Measurements from ENCODE around the gene DAB2IP. TPM values are rescaled to one million over a fixed set of nuclear protein-coding genes. Genes with fewer than 3 reads are reported as not detected.
"Not testable (repeated sequence)": the region's sequence is repeated elsewhere in the genome, so short reads cannot be mapped to it uniquely, and the experiment has no call there.

DAB2IP gene
- polyA plus RNA-seq, 1 experiment = 20.4 TPM

GRCh38 chr9:121738411-121738810 is 87.0 kb downstream of the DAB2IP start:
- DNase-seq (ENCODE audit: low read depth, low spot score) = no peak
- no peaks in the 10 kb centered on the region for H3K9me3 ChIP-seq (ENCODE audit: control insufficient read depth, insufficient read depth, low read length)
- ChIA-PET CTCF (interaction anchor here (2.4 kb wide), 1 partner anchor 192 kb away, joined by 9 read pairs; no protein-coding TSS in a partner anchor), POLR2A (no interaction called here)
- H3K27me3 ChIP-seq (ENCODE audit: control insufficient read depth, insufficient read depth, low read length) = no peaks in the 10 kb centered on the region
- H3K4me3 ChIP-seq (ENCODE audit: low read depth, low read length) = no peak overlapping the region
- peak overlapping the region; percentile 21 for H3K27ac ChIP-seq (ENCODE audit: low read depth, low read length)
- no peak for TF ChIP-seq CTCF (IDR thresholded peaks at IDR 0.05; ENCODE audit: low read depth, low read length)

DNA sequence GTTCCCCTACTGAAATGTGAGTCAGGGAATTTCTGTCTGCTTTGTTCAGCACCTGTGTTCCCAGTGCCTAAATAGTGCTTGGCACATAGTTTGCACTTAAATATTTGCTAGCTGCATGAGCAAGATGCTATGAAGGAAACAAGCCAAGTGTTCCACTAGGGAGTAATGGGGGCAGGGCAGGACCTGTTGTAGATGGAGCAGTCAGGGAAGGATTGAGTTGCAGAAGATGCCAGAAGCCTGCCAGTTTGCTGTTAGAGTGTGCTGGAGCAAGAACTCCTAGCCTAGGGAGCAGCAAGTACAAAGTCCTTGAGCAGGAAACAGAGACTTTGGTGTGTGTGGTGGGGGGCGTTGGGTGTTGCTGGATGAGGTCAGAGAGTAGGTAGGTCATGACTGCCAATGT is 87.5 kb downstream of the DAB2IP start:
- Histone ChIP-seq H3K9me3 (ENCODE audit: control insufficient read depth, insufficient read depth, low read length) (no peaks in the 10 kb centered on the region), H3K27me3 (ENCODE audit: control insufficient read depth, insufficient read depth, low read length) (no peaks in the 10 kb centered on the region), H3K4me3 (ENCODE audit: low read depth, low read length) (no peak overlapping the region), H3K27ac (ENCODE audit: low read depth, low read length) (no peak overlapping the region)
- CTCF ChIA-PET = interaction anchor here (2.4 kb wide), 1 partner anchor 193 kb away, joined by 9 read pairs; no protein-coding TSS in a partner anchor
- POLR2A ChIA-PET = no interaction called here
- TF ChIP-seq CTCF (IDR thresholded peaks at IDR 0.05; ENCODE audit: low read depth, low read length) = no peak
- DNase-seq (ENCODE audit: low read depth, low spot score) = peak; percentile 21

- POLR2A ChIA-PET = no interaction called here
- H3K4me3 ChIP-seq (ENCODE audit: low read depth, low read length) = no peak overlapping the region
- CTCF ChIA-PET = no interaction called here
These were observed 88.5 kb downstream of the DAB2IP start for GRCh38 chr9:121739971-121740370.

DNA sequence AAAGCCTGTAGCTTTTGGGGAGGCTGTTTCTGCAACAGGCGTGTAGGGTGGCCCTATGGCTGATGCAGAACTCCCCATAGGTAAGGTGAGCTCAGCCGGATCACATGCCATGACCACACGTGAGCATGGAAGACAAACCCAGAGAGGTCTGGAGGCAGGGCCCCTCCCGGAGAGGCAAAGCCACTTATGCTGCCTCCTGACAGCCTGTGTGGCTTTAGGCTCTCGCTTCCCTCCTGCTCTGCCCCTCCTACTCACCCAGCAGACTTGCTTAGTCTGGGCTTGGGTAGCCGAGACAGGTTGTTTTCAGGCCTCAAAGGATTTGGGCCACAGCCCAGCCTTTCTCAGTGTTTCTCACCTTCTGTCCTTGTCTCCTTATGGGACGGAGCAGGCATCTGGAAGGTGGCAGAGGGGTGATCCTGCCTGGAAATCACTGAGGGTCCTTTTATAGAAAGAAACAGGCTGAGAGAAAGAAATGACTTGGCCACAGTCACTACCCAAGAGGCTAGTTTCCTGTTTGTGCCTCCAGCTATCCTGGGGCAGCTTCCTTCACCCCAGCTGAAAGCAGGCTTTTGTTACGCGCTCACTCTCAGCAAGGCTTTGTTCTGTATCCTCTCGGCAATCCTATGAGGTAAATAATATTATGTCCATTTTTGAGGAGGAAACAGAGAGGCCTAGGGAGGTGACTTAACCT is 89.9 kb downstream of the DAB2IP start:
- ChIA-PET POLR2A (no interaction called here), CTCF (interaction anchor here (0.8 kb wide), 1 partner anchor 20 kb away, joined by 3 read pairs; no protein-coding TSS in a partner anchor)
- Histone ChIP-seq H3K4me3 (ENCODE audit: low read depth, low read length) (no peak overlapping the region), H3K27ac (ENCODE audit: low read depth, low read length) (no peak overlapping the region), H3K9me3 (ENCODE audit: control insufficient read depth, insufficient read depth, low read length) (no peaks in the 10 kb centered on the region), H3K27me3 (ENCODE audit: control insufficient read depth, insufficient read depth, low read length) (no peaks in the 10 kb centered on the region)
- TF ChIP-seq CTCF (IDR thresholded peaks at IDR 0.05; ENCODE audit: low read depth, low read length) = no peak
- DNase-seq (ENCODE audit: low read depth, low spot score) = no peak

More at GRCh38 chr9:121739971-121740370, 88.5 kb downstream of the DAB2IP start:
- TF ChIP-seq CTCF (IDR thresholded peaks at IDR 0.05; ENCODE audit: low read depth, low read length) = no peak
- no peak for DNase-seq (ENCODE audit: low read depth, low spot score)
- no peaks in the 10 kb centered on the region for H3K9me3 ChIP-seq (ENCODE audit: control insufficient read depth, insufficient read depth, low read length)
- no peaks in the 10 kb centered on the region for H3K27me3 ChIP-seq (ENCODE audit: control insufficient read depth, insufficient read depth, low read length)
- H3K27ac ChIP-seq (ENCODE audit: low read depth, low read length) = no peak overlapping the region

DNA sequence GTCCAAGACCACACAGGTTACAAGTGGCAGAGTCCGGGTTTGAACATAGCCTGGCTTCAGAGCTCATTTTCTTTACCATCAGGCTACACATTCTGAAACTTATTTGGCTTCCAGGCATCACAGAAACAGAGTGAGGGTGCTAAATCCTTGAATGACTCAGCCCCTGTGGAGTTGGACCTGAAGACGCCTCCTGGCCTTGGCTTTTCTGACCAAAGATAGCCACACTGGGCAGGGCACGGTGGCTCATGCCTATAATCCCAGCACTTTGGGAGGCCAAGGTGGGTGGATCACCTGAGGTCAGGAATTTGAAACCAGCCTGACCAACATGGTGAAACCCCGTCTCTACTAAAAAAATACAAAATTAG is 90.5 kb downstream of the DAB2IP start:
- H3K27ac ChIP-seq (ENCODE audit: low read depth, low read length); H3K9me3 ChIP-seq (ENCODE audit: control insufficient read depth, insufficient read depth, low read length); DNase-seq (ENCODE audit: low read depth, low spot score); POLR2A ChIA-PET; H3K27me3 ChIP-seq (ENCODE audit: control insufficient read depth, insufficient read depth, low read length); H3K4me3 ChIP-seq (ENCODE audit: low read depth, low read length): not testable (repeated sequence)
- CTCF ChIA-PET = interaction anchor here (0.8 kb wide), 1 partner anchor 20 kb away, joined by 3 read pairs; no protein-coding TSS in a partner anchor
